Activated CD4-positive, alpha-beta T cell treated with anti-CD3 and anti-CD28 coated beads, Interleukin-10, Interleukin-2, amounts not matched to agents 100 ng/mL and 50 ng/mL, durations not matched to agents 16 hours and 8 hours (primary cell): ENCODE data around the gene PTX4.

ENCODE experiments used
- DNase-seq: peaks from one replicate; pipeline ENCODE4 v3.0.0-alpha.2; 2020

PTX4 gene, protein sequence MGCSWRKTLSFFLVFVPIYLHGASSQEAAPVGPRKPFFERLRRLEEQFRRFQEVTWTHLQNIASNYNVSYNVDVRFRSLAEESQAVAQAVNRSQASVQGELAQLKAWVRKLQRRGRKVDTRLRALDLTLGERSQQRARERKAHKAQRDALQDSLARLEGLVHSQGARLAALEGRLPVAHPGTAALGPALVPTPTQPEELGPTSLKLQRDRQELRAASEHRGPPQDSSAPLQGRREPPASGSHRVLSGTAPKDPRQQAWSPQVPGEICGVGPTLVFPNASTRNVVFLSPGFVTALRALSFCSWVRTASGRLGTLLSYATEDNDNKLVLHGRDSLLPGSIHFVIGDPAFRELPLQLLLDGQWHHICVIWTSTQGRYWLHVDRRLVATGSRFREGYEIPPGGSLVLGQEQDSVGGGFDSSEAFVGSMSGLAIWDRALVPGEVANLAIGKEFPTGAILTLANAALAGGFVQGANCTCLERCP

DNA sequence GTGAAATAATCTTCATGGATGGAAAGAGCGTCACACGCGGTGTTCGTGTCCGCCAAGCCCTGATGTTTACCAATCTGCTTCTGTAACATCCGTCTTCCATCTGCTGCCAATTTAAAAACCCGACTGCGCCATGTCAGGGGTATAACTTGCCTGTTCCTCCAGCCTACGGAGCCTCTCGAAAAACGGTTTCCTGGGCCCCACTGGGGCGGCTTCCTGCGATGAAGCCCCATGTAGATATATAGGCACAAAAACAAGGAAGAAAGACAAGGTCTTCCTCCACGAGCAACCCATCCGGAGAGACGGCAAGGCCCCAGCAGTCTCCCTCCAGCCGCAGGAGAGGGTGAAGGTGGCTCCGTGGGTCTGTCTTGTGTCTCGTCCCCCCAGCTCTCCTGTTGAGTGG is at the start of gene PTX4:
TSS of gene PTX4 (minus strand) at position 326 of the 400 bp plus-strand sequence. CDS start at position 291, 35 bp downstream.
- no peak for DNase-seq

DNA sequence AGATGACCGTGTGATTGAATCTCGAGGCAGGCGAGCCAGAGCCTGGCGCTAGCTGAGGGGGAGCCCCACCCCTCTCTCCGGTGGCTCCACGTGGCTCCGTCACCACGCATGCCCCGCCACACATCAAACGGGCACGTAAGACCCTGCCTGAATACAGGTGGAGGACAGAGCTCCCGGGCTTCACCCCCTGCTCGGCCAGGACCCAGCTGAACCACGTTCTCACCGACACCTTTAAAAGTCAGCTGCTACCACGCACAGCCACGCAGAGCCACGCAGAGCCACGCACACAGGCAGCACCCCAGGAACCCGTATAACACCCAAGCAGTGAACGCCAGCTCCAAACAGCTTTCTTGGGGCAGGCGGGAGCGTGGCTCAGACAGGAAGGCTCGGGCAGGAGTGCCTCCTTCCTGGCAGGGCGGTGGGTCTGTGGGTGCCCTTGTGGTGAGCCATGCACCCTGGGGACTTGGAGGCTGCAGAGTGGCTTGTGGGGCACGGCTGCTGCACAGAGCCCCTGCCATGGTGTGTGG is 49.1 kb upstream of the PTX4 start:
- DNase-seq, result peak; percentile 44

DNA sequence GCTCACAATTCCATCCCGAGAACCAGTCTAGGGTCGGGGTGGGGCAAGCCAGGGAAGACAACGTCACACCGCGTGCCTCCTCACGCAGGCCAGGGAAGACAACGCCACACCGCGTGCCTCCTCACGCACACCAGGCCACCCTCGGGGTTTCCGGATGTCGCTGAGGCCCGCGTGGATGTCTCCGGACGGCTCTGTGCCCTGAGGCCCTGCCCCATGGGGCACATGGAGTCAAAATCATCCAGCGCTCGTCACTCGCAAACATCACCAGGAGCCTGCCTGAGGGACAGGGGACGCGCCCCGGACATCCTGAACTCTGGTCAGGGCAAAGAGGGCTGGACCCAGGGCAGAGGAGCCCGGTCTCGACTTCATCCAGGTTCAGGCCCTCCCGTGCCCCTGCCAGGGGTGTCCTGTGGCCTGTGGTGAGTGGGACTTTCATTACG is 48.4 kb upstream of the PTX4 start:
- no peak for DNase-seq

DNA sequence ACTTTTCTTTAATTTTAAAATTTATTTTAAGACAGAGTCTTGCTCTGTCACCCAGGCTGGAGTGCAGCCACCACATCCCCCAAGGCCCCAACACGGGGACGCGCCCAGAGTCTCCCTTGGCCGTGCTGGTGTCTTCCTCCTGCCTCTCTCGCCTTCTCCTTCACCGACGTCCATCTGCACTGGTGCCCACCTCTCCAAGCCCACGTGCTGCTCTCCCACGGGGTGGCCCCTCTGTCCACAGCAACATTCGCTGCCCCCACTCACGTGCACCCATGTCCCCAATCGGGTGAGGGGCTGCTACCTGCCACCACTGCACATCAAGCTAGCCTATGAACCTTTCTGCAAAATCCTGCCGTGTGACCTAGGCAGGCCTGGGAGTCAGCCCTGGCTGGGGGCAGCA is 47.9 kb upstream of the PTX4 start:
- no peak for DNase-seq

DNA sequence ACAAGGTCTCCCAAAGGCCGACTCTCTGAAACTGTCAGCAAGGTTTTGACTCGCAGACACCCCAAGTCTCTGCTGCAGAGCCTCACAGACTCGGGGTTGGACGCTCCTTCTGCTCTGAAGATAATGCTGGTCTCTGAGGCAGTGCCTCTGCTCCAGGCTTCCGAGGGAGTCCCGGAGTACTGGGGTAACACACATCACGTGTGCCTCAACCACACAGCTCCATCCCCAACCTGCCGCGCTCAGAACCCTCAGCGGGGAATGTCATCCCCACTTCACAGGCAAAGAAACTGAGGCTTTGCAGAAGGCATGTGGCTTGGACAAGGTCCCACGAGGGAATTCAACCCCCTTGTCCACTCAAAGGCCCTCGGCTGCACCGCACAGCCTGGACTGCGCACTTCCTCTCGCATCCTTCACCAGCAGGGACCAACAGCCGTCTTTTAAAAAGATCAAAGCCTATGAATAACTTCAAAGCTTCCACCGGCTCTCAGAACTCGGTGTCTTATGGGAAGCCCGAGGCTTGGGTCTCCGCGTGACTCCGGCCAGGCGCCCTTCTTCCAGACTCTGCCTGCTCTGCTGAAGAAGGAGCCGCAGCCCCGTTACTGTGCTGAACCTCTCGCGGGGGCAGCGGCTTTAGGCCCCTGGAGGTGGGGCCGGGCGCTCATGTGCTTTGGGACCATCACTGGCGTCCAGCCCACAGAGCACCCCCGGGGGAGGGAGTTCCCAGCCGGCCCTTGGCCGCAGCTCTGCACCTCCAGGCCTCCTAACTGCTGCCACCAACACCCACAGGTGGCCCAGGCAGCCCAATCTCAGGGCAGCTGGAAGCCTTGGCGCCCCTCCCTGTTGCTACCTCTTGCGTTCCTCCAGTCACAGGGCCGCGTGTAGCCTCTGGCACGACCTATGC is 46.9 kb upstream of the PTX4 start:
- peak; percentile 49 for DNase-seq

DNA sequence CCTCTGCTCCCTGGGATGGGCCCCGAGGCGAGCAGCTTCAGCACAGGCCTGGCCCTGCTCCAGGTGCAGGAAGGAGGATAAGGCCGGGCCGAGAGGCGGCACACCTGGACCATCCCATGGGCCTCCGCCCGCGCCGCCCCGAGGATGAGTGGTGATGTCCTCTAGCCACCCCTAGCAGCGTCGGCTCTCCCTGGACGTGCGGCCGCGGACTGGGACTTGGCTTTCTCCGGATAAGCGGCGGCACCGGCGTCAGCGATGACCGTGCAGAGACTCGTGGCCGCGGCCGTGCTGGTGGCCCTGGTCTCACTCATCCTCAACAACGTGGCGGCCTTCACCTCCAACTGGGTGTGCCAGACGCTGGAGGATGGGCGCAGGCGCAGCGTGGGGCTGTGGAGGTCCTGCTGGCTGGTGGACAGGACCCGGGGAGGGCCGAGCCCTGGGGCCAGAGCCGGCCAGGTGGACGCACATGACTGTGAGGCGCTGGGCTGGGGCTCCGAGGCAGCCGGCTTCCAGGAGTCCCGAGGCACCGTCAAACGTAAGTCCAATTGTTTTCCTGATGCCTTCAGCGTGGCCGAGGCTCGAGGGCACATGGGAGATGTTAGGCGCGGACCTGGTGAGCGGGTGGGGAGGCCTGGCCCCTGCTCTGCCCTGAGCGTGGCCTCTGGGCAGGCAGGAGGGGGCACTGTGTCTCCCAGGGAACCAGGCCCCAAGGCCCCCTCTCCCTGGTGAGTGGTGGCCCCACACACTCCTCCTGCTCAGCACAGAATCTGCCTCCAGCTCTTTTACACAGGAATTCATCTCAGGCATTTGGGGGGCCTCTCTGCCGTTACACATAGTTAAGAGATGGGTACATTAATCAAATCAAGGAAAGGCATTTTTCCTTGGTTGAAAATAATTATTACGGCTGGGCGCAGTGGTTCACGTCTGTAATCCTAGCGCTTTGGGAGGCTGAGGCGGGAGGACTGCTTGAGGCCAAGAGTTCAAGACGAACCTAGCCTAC is 45.6 kb upstream of the PTX4 start:
- DNase-seq, result peak; percentile 33

DNA sequence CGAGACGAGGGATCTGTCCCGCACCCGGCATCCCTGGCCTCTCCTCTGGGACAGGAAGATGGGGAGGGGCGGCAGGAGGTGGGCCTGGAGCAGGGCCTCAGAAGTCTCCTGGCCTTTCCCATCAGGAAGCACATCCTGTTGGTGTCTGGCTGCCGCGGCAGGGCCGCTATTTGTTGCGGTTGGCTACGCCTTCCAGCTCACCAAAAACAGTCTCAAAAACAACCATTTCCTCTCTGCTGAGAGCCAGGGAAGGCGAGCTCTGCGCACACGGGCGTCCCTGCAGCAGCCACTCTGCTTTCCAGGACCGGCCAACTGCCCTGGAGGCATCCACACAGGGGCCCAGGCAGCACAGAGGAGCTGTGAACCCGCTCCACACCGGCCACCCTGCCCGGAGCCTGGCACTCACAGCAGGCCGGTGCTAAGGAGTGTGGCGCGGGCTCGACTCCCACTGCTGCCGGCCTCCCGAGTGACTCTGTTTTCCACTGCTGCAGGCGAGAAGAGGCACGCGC is 44.8 kb upstream of the PTX4 start, which contains the start of gene TMEM204:
TSS of gene TMEM204 (plus strand) at position 224 of the 509 bp plus-strand sequence. CDS start 610 bp downstream, outside the sequence.
- peak; percentile 69 for DNase-seq

- DNase-seq, result no peak
Measured at GRCh38 chr16:1532771-1533170, 44.0 kb upstream of the PTX4 start.

DNA sequence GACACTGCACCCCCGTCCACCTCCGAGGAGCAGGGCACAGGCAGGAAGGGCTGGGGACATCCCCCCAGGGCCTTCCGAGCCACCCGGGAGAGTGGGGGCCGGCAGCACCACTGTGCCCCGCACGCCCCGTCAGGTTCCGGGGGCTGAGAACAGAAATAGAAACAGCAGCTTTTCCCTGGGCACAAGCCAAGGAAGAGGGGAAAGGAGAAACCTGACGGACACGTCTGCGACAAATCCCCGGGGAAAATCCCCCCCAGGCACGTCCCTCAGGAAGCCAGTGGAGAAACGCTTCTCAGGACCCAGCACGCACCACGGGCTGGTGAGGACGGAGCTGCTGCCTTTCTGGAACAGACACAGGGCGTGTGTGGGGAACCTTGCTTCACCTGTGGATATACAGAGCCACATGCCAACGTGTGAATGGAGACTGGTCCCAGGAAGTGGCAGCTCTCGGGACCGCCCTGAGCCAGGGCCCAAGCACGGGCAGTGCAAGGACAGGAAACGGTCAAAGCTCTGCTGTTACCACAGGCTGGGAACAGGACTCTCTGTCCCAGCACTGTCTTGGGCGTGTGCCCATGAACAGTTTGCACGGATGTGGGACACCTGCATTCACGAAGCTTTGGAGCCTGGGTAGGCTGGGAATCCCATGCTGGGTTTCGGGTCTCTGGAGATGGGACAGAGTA is 43.5 kb upstream of the PTX4 start:
- no peak for DNase-seq

- DNase-seq, result no peak
Measured at GRCh38 chr16:1531638-1531910, 42.8 kb upstream of the PTX4 start.

GRCh38 chr16:1530883-1531637 is 42.3 kb upstream of the PTX4 start:
- no peak for DNase-seq

DNA sequence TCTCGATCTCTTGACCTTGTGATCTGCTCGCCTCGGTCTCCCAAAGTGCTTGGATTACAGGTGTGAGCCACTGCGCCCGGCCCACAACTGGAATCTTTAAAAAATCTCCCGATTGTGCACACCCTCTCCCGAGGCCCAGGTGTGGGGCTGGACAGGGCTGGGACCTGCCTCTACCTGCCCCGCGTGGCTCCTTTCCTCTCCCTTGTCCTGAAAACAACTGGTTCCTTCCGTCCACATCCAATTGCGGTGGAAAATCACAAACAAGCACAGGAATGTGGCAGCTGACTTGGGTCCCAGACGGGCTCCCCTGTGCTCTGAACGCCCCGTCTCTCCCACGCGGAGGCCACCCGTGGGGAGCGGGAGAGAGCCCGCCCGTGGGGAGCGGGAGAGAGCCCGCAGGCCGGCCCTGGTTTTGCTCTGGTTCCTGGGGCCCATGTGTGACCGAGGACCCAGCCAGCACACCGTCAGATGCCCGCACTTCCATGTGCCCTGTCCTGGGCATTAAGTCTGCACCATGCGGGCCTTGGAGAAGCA is 41.7 kb upstream of the PTX4 start:
- DNase-seq, result no peak

- no peak for DNase-seq
Measured at GRCh38 chr16:1528921-1529537, 40.3 kb upstream of the PTX4 start.

- DNase-seq, result no peak
Measured at GRCh38 chr16:1527836-1528811, 39.4 kb upstream of the PTX4 start.

DNA sequence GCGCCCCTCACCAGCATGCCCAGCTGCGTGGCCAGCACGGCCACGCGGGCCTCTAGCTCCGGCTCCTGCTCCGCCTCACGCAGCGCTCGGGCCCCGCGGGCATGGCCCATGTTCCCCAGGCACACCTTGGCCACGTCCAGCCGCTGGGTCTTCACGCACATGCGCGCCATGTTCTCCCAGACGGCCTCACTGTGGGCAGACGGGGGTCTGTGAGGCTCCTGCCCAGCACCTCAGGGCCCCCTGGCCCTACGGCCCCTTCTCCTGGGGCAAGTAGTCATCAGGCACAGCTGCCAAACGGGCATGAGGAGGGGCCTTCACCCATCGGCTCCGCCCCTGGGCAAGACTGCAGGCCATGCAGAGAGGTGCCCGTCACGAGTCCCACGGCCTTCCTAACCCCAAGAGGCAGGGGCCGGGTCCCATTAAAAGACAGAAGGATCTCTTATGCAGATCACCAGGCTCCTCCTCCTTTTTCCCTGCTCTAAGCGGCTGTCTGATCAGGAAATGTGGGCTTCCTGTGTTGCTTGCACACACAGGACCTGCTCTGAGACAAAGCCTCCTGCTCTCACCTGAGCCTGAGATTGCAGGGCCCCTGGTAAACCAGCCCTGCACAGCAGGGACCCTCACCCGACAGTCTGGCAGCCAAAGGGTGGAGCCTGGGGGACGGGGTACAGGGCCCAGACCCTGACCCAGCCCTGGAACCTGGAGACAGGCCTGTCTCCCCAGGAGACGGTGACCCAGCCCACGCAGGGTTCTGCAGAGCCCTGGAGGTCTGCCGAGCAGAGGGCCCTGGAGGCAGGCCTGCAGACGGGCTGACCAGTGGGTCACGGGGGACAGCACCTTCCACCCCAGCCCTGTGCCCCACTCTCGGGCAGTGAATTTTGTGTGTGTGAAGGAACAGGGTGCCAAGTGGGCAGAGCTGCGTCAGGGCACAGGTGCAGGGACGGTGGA is 38.1 kb upstream of the PTX4 start:
- DNase-seq, result no peak

DNA sequence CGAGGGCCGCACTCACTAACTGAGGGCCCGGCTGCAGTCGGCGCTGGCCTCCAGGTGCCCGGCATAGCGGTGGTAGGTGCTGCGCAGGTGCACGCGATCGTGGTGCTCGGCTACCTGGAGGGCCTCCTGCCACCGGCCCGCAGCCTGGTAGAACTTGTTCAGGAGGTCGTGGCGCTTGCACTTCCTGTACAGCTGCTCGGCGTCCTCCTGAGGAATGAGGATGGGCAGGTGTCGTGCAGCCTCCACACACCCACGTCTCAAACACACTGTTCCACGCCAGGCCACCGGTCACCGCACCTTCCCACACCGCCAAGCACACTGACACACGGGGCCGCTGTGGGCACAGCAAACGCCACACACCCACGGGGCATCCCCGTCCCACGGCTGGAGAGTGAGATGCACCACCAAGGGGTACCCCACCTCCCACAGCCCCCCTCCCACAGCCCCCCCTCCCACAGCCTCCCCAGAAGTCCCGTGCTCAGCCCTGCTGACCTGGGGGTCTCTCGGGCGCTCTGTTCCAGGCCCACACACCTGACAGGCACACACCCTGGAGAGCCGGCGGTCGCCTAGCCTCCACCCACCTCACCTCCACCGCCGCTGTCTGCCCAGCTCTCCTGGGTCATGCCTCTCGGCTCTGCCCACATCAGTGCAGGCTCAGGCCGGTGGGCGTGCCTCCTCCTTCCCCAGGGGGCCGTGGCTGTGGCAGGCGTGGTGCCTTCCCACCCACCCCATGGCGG is 37.3 kb upstream of the PTX4 start:
- no peak for DNase-seq

- no peak for DNase-seq
Measured at GRCh38 chr16:1524366-1524765, 35.6 kb upstream of the PTX4 start.
